Measurements from ENCODE around the gene JAML. TPM values are rescaled to one million over a fixed set of nuclear protein-coding genes. Genes with fewer than 3 reads are reported as not detected.

The JAML gene
- total RNA-seq, 1 experiment from 2014 or later = 0.30 TPM

- Histone ChIP-seq H4K20me1 (ENCODE audit: insufficient read depth) (no peaks in the 10 kb centered on the region), H3K79me2 (ENCODE audit: insufficient read depth, low read length) (no peaks in the 10 kb centered on the region), H3K27me3 (ENCODE audit: insufficient read depth, low read length) (no peaks in the 10 kb centered on the region), H3K36me3 (ENCODE audit: control insufficient read depth in 1 of 2, insufficient read depth in 2 of 2, low read length in 2 of 2) (no peaks in the 10 kb centered on the region), H3K4me2 (ENCODE audit: low read length) (no peak overlapping the region), H3K4me3 (replicated peaks in 1 of 2; ENCODE audit: low read depth in 1 of 2, low read length in 2 of 2) (no peak overlapping the region), H2AFZ (ENCODE audit: low read depth, low read length, poor library complexity, severe bottlenecking) (no peak overlapping the region), H3K9ac (ENCODE audit: low read length) (no peak overlapping the region), H3K4me1 (ENCODE audit: control insufficient read depth in 1 of 2, insufficient read depth in 2 of 2, low read length in 2 of 2) (peaks cover 21 to 22% of the 10 kb centered on the region in 2 experiments), H3K9me3 (ENCODE audit: control insufficient read depth in 1 of 2, insufficient read depth in 1 of 2, low read depth in 1 of 2, low read length in 2 of 2) (no peaks in the 10 kb centered on the region), H3K27ac (ENCODE audit: low read depth, low read length) (no peak overlapping the region), H3K9me2 (ENCODE audit: insufficient read depth) (no peaks in the 10 kb centered on the region)
- ChIA-PET RAD21 (ENCODE audit: low non-redundant PET in 1 of 2, low total read pairs in 2 of 2, uncharacterized antibody in 2 of 2, unreplicated experiment in 2 of 2) (no interaction called here), POLR2A (no interaction called here), CTCF (no interaction called here)
- intact Hi-C loops (cut with micrococcal nuclease) = no loop called here
- DNase-seq (ENCODE audit: low read depth, low spot score) (no peak), ATAC-seq (no peak)
- no peak for TF ChIP-seq CTCF (IDR thresholded peaks at IDR 0.05 in 2 of 3, conservative IDR thresholded peaks at IDR 0.05 in 1 of 3; ENCODE audit: borderline replicate concordance in 1 of 3, insufficient read depth in 1 of 3, low read depth in 2 of 3, low read length in 2 of 3)
- BruUV-seq (replicated peaks) = no TSS peak
These were observed 6.7 kb upstream of the JAML start for GRCh38 chr11:118231461-118231860.

- POLR2A ChIA-PET = no interaction called here
- ATAC-seq = no peak
- CTCF ChIA-PET = no interaction called here
- no peaks in the 10 kb centered on the region for H3K79me2 ChIP-seq (ENCODE audit: insufficient read depth, low read length)
- H2AFZ ChIP-seq (ENCODE audit: low read depth, low read length, poor library complexity, severe bottlenecking) = no peak overlapping the region
- peaks cover 21 to 22% of the 10 kb centered on the region in 2 experiments for H3K4me1 ChIP-seq (ENCODE audit: control insufficient read depth in 1 of 2, insufficient read depth in 2 of 2, low read length in 2 of 2)
- no peak overlapping the region for H3K4me2 ChIP-seq (ENCODE audit: low read length)
- RAD21 ChIA-PET (ENCODE audit: low non-redundant PET in 1 of 2, low total read pairs in 2 of 2, uncharacterized antibody in 2 of 2, unreplicated experiment in 2 of 2) = no interaction called here
- no peaks in the 10 kb centered on the region for H3K9me2 ChIP-seq (ENCODE audit: insufficient read depth)
- no peaks in the 10 kb centered on the region for H3K27me3 ChIP-seq (ENCODE audit: insufficient read depth, low read length)
- DNase-seq (ENCODE audit: low read depth, low spot score) = no peak
- H4K20me1 ChIP-seq (ENCODE audit: insufficient read depth) = no peaks in the 10 kb centered on the region
- H3K9me3 ChIP-seq (ENCODE audit: control insufficient read depth in 1 of 2, insufficient read depth in 1 of 2, low read depth in 1 of 2, low read length in 2 of 2) = no peaks in the 10 kb centered on the region
- H3K9ac ChIP-seq (ENCODE audit: low read length) = no peak overlapping the region
- intact Hi-C loops (cut with micrococcal nuclease) = no loop called here
- no TSS peak for BruUV-seq (replicated peaks)
- no peak overlapping the region for H3K4me3 ChIP-seq (replicated peaks in 1 of 2; ENCODE audit: low read depth in 1 of 2, low read length in 2 of 2)
- H3K36me3 ChIP-seq (ENCODE audit: control insufficient read depth in 1 of 2, insufficient read depth in 2 of 2, low read length in 2 of 2) = no peaks in the 10 kb centered on the region
- no peak overlapping the region for H3K27ac ChIP-seq (ENCODE audit: low read depth, low read length)
- TF ChIP-seq SIN3A (IDR thresholded peaks at IDR 0.05; ENCODE audit: low read depth) = no peak
- no peak for TF ChIP-seq MAX (IDR thresholded peaks at IDR 0.05)
- TF ChIP-seq ATF3 (IDR thresholded peaks at IDR 0.05) = no peak
- TF ChIP-seq CBX3 (IDR thresholded peaks at IDR 0.05; ENCODE audit: low read depth) = no peak
- TF ChIP-seq ZBTB33 (IDR thresholded peaks at IDR 0.05; ENCODE audit: extremely low read depth, insufficient replicate concordance, low read length) = no peak
- TF ChIP-seq YY1 (IDR thresholded peaks at IDR 0.05; ENCODE audit: extremely low read depth, insufficient replicate concordance, low read depth, low read length) = no peak
- TF ChIP-seq SP1 (IDR thresholded peaks at IDR 0.05; ENCODE audit: low read depth) = no peak
- no peak for TF ChIP-seq ZNF274 (IDR thresholded peaks at IDR 0.05; ENCODE audit: low read depth, low read length)
- TF ChIP-seq ELF1 (IDR thresholded peaks at IDR 0.05; ENCODE audit: borderline replicate concordance, low read depth) = no peak
- TF ChIP-seq TCF7L2 (IDR thresholded peaks at IDR 0.05; ENCODE audit: borderline replicate concordance, extremely low read depth, insufficient read depth, insufficient read length) = no peak
- TF ChIP-seq RAD21 (IDR thresholded peaks at IDR 0.05; ENCODE audit: low read depth) = no peak
- TF ChIP-seq CTCF (IDR thresholded peaks at IDR 0.05 in 2 of 3, conservative IDR thresholded peaks at IDR 0.05 in 1 of 3; ENCODE audit: borderline replicate concordance in 1 of 3, insufficient read depth in 1 of 3, low read depth in 2 of 3, low read length in 2 of 3) = no peak
These were observed 5.3 kb upstream of the JAML start for GRCh38 chr11:118230088-118230487.
